ENCODE results near the gene ZFY. TPM values are rescaled to one million over a fixed set of nuclear protein-coding genes. Genes with fewer than 3 reads are reported as not detected.

The ZFY gene
- polyA plus RNA-seq, 1 donor (not counting 4 experiments of a cell fraction or from before 2014, with no cell fraction given) = not detected

DNA sequence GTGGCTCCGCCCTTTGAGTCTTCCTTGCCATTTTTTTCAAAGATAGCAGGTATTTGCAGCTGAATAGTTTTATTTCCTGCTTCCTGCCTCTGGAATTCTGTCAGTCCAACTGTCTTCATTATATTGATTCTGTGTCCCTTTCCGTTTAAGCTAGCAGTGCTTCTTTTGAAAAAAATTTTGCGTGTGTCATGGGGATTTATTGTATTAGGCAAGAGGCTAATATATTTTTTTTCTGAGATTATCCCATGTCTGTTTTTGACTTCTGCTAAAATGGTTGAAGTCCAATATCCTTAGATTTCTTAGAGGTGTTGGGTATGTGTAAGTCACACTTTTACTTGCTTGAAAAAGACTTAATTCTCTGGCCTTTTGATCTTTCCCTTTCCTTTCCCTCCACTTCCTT is 20.4 kb downstream of the ZFY start:
- H2AFZ ChIP-seq (ENCODE audit: control insufficient read depth, low read length) = no peak overlapping the region
- TF ChIP-seq, protein P1, sequence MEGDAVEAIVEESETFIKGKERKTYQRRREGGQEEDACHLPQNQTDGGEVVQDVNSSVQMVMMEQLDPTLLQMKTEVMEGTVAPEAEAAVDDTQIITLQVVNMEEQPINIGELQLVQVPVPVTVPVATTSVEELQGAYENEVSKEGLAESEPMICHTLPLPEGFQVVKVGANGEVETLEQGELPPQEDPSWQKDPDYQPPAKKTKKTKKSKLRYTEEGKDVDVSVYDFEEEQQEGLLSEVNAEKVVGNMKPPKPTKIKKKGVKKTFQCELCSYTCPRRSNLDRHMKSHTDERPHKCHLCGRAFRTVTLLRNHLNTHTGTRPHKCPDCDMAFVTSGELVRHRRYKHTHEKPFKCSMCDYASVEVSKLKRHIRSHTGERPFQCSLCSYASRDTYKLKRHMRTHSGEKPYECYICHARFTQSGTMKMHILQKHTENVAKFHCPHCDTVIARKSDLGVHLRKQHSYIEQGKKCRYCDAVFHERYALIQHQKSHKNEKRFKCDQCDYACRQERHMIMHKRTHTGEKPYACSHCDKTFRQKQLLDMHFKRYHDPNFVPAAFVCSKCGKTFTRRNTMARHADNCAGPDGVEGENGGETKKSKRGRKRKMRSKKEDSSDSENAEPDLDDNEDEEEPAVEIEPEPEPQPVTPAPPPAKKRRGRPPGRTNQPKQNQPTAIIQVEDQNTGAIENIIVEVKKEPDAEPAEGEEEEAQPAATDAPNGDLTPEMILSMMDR (optimal IDR thresholded peaks at IDR 0.05 in 1 of 3, IDR thresholded peaks at IDR 0.05 in 1 of 3, conservative IDR thresholded peaks at IDR 0.05 in 1 of 3; ENCODE audit: extremely low read depth in 1 of 3, insufficient read depth in 2 of 3, low read length in 3 of 3) = no peak
- TF ChIP-seq EZH2 (IDR thresholded peaks at IDR 0.05; ENCODE audit: low read length) = no peak
- H3K79me2 ChIP-seq (ENCODE audit: control insufficient read depth, insufficient read depth, low read length) = no peaks in the 10 kb centered on the region
- no peak for DNase-seq (ENCODE audit: low read depth, low spot score)
- no peak overlapping the region for H3K4me2 ChIP-seq (ENCODE audit: control insufficient read depth, extremely low read depth, insufficient read depth, low read depth, low read length)
- H3K4me1 ChIP-seq (ENCODE audit: control insufficient read depth, extremely low read depth, insufficient read depth, low read length) = no peaks in the 10 kb centered on the region
- no peaks in the 10 kb centered on the region for H3K36me3 ChIP-seq (ENCODE audit: control insufficient read depth in 2 of 2, extremely low read depth in 1 of 2, insufficient read depth in 2 of 2, low read length in 2 of 2)
- no peaks in the 10 kb centered on the region for H3K9me1 ChIP-seq (ENCODE audit: control insufficient read depth, extremely low read depth, insufficient read depth, low read length)
- H3K9me3 ChIP-seq (ENCODE audit: control insufficient read depth, low read depth, low read length) = no peaks in the 10 kb centered on the region
- H4K20me1 ChIP-seq (ENCODE audit: control insufficient read depth, extremely low read depth, insufficient read depth, low read length) = no peaks in the 10 kb centered on the region
- H3K4me3 ChIP-seq (ENCODE audit: control insufficient read depth in 2 of 3, extremely low read depth in 1 of 3, insufficient read depth in 2 of 3, low read depth in 1 of 3, low read length in 3 of 3) = no peak overlapping the region
- no peak overlapping the region for H3K9ac ChIP-seq (ENCODE audit: control insufficient read depth, extremely low read depth, insufficient read depth, low read length)
- H3K27me3 ChIP-seq (ENCODE audit: control insufficient read depth, extremely low read depth, insufficient read depth, low read length) = no peaks in the 10 kb centered on the region
- dilution Hi-C loops (cut with MboI; ENCODE audit: extremely low pct_ligation_motif_present, low sequenced_read_pairs) = no loop called here
- no peak overlapping the region for H3K27ac ChIP-seq (ENCODE audit: control insufficient read depth, insufficient read depth, low read length)
- no peak for FAIRE-seq

- dilution Hi-C loops (cut with MboI; ENCODE audit: extremely low pct_ligation_motif_present, low sequenced_read_pairs) = no loop called here
Observed at GRCh38 chrY:2962061-2962460, 26.9 kb downstream of the ZFY start.

More at GRCh38 chrY:2962061-2962460, 26.9 kb downstream of the ZFY start:
- Histone ChIP-seq H3K79me2 (ENCODE audit: control insufficient read depth, insufficient read depth, low read length) (no peaks in the 10 kb centered on the region), H3K9me1 (ENCODE audit: control insufficient read depth, extremely low read depth, insufficient read depth, low read length) (no peaks in the 10 kb centered on the region), H2AFZ (ENCODE audit: control insufficient read depth, low read length) (no peak overlapping the region), H3K9ac (ENCODE audit: control insufficient read depth, extremely low read depth, insufficient read depth, low read length) (no peak overlapping the region), H3K27me3 (ENCODE audit: control insufficient read depth, extremely low read depth, insufficient read depth, low read length) (no peaks in the 10 kb centered on the region), H3K36me3 (ENCODE audit: control insufficient read depth in 2 of 2, extremely low read depth in 1 of 2, insufficient read depth in 2 of 2, low read length in 2 of 2) (no peaks in the 10 kb centered on the region), H3K9me3 (ENCODE audit: control insufficient read depth, low read depth, low read length) (no peaks in the 10 kb centered on the region), H3K27ac (ENCODE audit: control insufficient read depth, insufficient read depth, low read length) (no peak overlapping the region), H3K4me2 (ENCODE audit: control insufficient read depth, extremely low read depth, insufficient read depth, low read depth, low read length) (no peak overlapping the region), H3K4me3 (ENCODE audit: control insufficient read depth in 2 of 3, extremely low read depth in 1 of 3, insufficient read depth in 2 of 3, low read depth in 1 of 3, low read length in 3 of 3) (no peak overlapping the region), H3K4me1 (ENCODE audit: control insufficient read depth, extremely low read depth, insufficient read depth, low read length) (no peaks in the 10 kb centered on the region), H4K20me1 (ENCODE audit: control insufficient read depth, extremely low read depth, insufficient read depth, low read length) (no peaks in the 10 kb centered on the region)
- FAIRE-seq = no peak
- DNase-seq (ENCODE audit: low read depth, low spot score) = no peak
- TF ChIP-seq, protein P1 (optimal IDR thresholded peaks at IDR 0.05 in 1 of 3, IDR thresholded peaks at IDR 0.05 in 1 of 3, conservative IDR thresholded peaks at IDR 0.05 in 1 of 3; ENCODE audit: extremely low read depth in 1 of 3, insufficient read depth in 2 of 3, low read length in 3 of 3) = no peak
- no peak for TF ChIP-seq EZH2 (IDR thresholded peaks at IDR 0.05; ENCODE audit: low read length)

All from keratinocyte (primary cell).